IPS-18a (cell line): ENCODE results near the gene KPNA1.

Source experiments
- H3K27ac ChIP-seq: one replicate; pipeline ENCODE4 v1.5.1; 2013; ENCODE audit warnings: low read length
- H3K27me3 ChIP-seq: one replicate; pipeline ENCODE4 v1.6.1; 2013; ENCODE audit warnings: mild to moderate bottlenecking, low read length; ENCODE audit not compliant: control insufficient read depth, insufficient read depth
- H3K36me3 ChIP-seq: one replicate; pipeline ENCODE4 v1.6.1; 2013; ENCODE audit warnings: low read depth, low read length; ENCODE audit not compliant: control insufficient read depth
- H3K4me1 ChIP-seq: one replicate; pipeline ENCODE4 v1.6.1; 2013; ENCODE audit warnings: low read depth, low read length; ENCODE audit not compliant: control insufficient read depth
- H3K4me3 ChIP-seq: one replicate; pipeline ENCODE4 v1.5.1; 2013; ENCODE audit warnings: low read length
- H3K9ac ChIP-seq: one replicate; pipeline ENCODE4 v1.6.1; 2013; ENCODE audit warnings: mild to moderate bottlenecking, low read length, moderate library complexity
- H3K9me3 ChIP-seq: one replicate; pipeline ENCODE4 v1.6.1; 2013; ENCODE audit warnings: low read depth, low read length; ENCODE audit not compliant: control insufficient read depth

Gene KPNA1

GRCh38 chr3:122548619-122549018 lies 33.9 kb upstream of the KPNA1 start:
- no peaks in the 10 kb centered on the region for H3K27me3 ChIP-seq
- no peaks in the 10 kb centered on the region for H3K4me1 ChIP-seq
- H3K9me3 ChIP-seq: no peaks in the 10 kb centered on the region
- no peak overlapping the region for H3K4me3 ChIP-seq
- H3K9ac ChIP-seq: no peak overlapping the region
- no peaks in the 10 kb centered on the region for H3K36me3 ChIP-seq
- no peak overlapping the region for H3K27ac ChIP-seq

DNA sequence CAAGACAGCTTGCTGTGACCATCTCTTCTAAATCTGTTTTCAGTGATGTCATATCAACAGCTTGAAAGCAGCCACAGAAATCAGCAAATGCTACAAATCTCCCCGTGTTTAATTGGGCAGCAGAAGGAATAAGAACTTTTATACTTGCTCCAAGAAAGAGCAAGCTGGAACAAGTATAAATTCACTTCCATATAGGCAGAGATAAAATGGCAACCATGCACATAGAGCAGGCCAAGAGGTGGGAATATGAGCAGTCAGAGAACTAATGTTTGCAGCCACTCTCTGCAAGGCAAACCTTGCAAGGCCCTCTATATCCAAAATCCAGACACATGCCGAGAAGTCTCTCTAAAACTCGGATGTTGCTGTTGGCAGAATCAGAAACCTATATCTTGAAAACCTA lies 33.3 kb upstream of the KPNA1 start:
- no peaks in the 10 kb centered on the region for H3K27me3 ChIP-seq
- H3K36me3 ChIP-seq: no peaks in the 10 kb centered on the region
- no peaks in the 10 kb centered on the region for H3K4me1 ChIP-seq
- no peaks in the 10 kb centered on the region for H3K9me3 ChIP-seq
- no peak overlapping the region for H3K4me3 ChIP-seq
- no peak overlapping the region for H3K27ac ChIP-seq
- H3K9ac ChIP-seq: no peak overlapping the region

- no peaks in the 10 kb centered on the region for H3K9me3 ChIP-seq
- no peaks in the 10 kb centered on the region for H3K27me3 ChIP-seq
- H3K36me3 ChIP-seq: no peaks in the 10 kb centered on the region
- H3K4me3 ChIP-seq: no peak overlapping the region
- H3K27ac ChIP-seq: no peak overlapping the region
- H3K4me1 ChIP-seq: no peaks in the 10 kb centered on the region
- H3K9ac ChIP-seq: no peak overlapping the region
Observed at GRCh38 chr3:122546151-122546550, 31.4 kb upstream of the KPNA1 start.

- H3K36me3 ChIP-seq: no peaks in the 10 kb centered on the region
- H3K27ac ChIP-seq: no peak overlapping the region
- peaks cover 16% of the 10 kb centered on the region for H3K4me1 ChIP-seq
- H3K9ac ChIP-seq: no peak overlapping the region
- H3K27me3 ChIP-seq: no peaks in the 10 kb centered on the region
- H3K9me3 ChIP-seq: no peaks in the 10 kb centered on the region
- H3K4me3 ChIP-seq: no peak overlapping the region
Observed at GRCh38 chr3:122538956-122539490, 24.3 kb upstream of the KPNA1 start.

- Histone ChIP-seq H3K4me3 (no peak overlapping the region), H3K36me3 (no peaks in the 10 kb centered on the region), H3K27ac (no peak overlapping the region)
Observed at GRCh38 chr3:122536632-122537001, 21.9 kb upstream of the KPNA1 start.

GRCh38 chr3:122535964-122536631 lies 21.4 kb upstream of the KPNA1 start:
- no peaks in the 10 kb centered on the region for H3K9me3 ChIP-seq
- no peak overlapping the region for H3K4me3 ChIP-seq
- no peaks in the 10 kb centered on the region for H3K36me3 ChIP-seq
- no peaks in the 10 kb centered on the region for H3K27me3 ChIP-seq
- H3K27ac ChIP-seq: no peak overlapping the region
- H3K4me1 ChIP-seq: peaks cover 16% of the 10 kb centered on the region
- H3K9ac ChIP-seq: no peak overlapping the region

More at GRCh38 chr3:122536632-122537001, 21.9 kb upstream of the KPNA1 start:
- H3K9me3 ChIP-seq: no peaks in the 10 kb centered on the region
- no peak overlapping the region for H3K9ac ChIP-seq
- no peaks in the 10 kb centered on the region for H3K27me3 ChIP-seq
- peaks cover 16% of the 10 kb centered on the region for H3K4me1 ChIP-seq

GRCh38 chr3:122533931-122534334 lies 19.2 kb upstream of the KPNA1 start:
- peaks cover 16% of the 10 kb centered on the region for H3K4me1 ChIP-seq
- no peak overlapping the region for H3K9ac ChIP-seq
- no peaks in the 10 kb centered on the region for H3K27me3 ChIP-seq
- no peaks in the 10 kb centered on the region for H3K9me3 ChIP-seq
- no peaks in the 10 kb centered on the region for H3K36me3 ChIP-seq
- no peak overlapping the region for H3K4me3 ChIP-seq
- no peak overlapping the region for H3K27ac ChIP-seq

DNA sequence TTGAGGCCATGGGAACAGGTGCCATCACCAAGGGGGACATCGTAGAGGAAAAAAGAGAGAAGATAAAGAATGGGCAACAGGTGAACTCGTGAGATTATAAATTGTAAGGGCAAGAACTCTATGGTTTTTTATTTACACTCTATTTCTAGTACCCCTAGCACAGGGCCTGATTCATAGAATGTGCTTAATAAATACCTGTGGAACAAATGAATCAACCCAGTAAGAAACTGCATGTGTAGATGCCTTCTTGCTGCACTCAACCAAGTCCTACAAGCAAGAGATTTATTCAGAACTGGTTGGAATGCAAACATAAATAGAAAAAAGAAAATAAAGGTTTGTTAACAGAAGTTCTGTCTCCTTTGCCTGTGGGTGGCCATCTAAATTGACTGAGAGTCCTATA lies 18.7 kb upstream of the KPNA1 start:
- Histone ChIP-seq H3K4me1 (peaks cover 16% of the 10 kb centered on the region), H3K9ac (no peak overlapping the region), H3K9me3 (no peaks in the 10 kb centered on the region), H3K27ac (no peak overlapping the region), H3K36me3 (no peaks in the 10 kb centered on the region), H3K27me3 (no peaks in the 10 kb centered on the region), H3K4me3 (no peak overlapping the region)

- no peak overlapping the region for H3K9ac ChIP-seq
- H3K4me3 ChIP-seq: no peak overlapping the region
- no peaks in the 10 kb centered on the region for H3K4me1 ChIP-seq
- no peaks in the 10 kb centered on the region for H3K27me3 ChIP-seq
- H3K9me3 ChIP-seq: no peaks in the 10 kb centered on the region
- H3K27ac ChIP-seq: no peak overlapping the region
- H3K36me3 ChIP-seq: no peaks in the 10 kb centered on the region
Observed at GRCh38 chr3:122530164-122530563, 15.4 kb upstream of the KPNA1 start.

DNA sequence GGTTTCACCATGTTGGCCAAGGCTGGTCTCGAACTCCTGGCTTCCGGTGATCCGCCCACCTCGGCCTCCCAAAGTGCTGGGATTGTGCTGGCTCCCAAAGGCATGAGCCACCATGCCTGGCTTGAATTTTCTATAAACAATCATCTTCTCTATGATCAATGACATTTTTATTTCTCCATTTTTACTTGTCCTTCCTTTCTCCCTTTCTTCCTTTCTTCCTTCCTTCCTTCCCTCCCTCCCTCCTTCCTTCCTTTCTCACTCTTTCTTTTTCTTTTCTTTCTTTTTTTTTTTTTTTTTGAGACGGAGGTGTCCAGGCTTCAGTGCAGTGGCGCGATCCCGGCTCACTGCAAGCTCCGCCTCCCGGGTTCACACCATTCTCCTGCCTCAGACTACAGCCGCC lies 8.6 kb upstream of the KPNA1 start:
- Histone ChIP-seq H3K9me3 (no peaks in the 10 kb centered on the region), H3K36me3 (no peaks in the 10 kb centered on the region), H3K27me3 (no peaks in the 10 kb centered on the region), H3K27ac (no peak overlapping the region), H3K9ac (no peak overlapping the region), H3K4me1 (no peaks in the 10 kb centered on the region), H3K4me3 (no peak overlapping the region)

DNA sequence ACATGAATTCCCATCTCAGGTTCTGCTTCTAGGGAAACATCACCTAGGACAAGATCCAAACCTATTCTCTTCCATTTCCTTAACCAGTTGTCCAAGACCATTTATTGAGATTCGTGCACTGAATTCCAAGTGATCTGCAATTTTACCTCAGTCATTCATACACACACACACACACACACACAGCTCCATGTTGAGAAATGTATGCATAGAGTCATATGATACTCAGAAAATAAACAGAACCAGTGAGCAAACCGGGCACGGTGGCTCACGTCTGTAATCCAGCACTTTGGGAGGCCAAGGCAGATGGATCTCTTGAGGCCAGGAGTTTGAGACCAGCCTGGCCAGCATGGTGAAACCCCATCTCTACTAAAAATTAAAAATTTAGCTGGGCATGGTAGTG lies 6.1 kb upstream of the KPNA1 start:
- Histone ChIP-seq H3K36me3 (no peaks in the 10 kb centered on the region), H3K9ac (no peak overlapping the region), H3K9me3 (no peaks in the 10 kb centered on the region), H3K4me3 (no peak overlapping the region), H3K27me3 (no peaks in the 10 kb centered on the region), H3K27ac (no peak overlapping the region), H3K4me1 (no peaks in the 10 kb centered on the region)

DNA sequence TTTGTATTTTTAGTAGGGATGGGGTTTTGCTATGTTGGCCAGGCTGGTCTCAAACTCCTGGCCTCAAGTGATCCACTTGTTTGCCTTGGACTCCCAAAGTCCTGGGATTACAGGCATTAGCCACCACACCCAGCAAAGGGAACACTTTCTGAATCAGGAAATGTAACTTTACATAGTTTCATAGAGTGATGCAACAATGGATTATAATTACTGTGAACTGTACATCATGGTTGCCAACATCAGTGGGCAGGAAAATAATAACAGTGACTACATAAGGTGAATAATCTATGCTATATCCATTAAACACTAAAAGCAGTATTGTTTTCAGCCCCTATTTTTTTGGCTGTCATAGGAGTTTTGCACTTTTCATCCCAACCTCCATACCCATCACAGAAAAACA lies 5.0 kb upstream of the KPNA1 start:
- no peak overlapping the region for H3K27ac ChIP-seq
- no peaks in the 10 kb centered on the region for H3K36me3 ChIP-seq
- no peak overlapping the region for H3K4me3 ChIP-seq
- H3K27me3 ChIP-seq: no peaks in the 10 kb centered on the region
- no peaks in the 10 kb centered on the region for H3K4me1 ChIP-seq
- no peak overlapping the region for H3K9ac ChIP-seq
- no peaks in the 10 kb centered on the region for H3K9me3 ChIP-seq
